Measurements from ENCODE around the gene CASP9. TPM values are rescaled to one million over a fixed set of nuclear protein-coding genes. Genes with fewer than 3 reads are reported as not detected.
"Not testable (repeated sequence)": the region's sequence is repeated elsewhere in the genome, so short reads cannot be mapped to it uniquely, and the experiment has no call there.

CASP9 gene
- total RNA-seq, 1 donor from 2014 or later = 15.7 TPM

GRCh38 chr1:15460708-15461095 lies 63.3 kb downstream of the CASP9 start:
- H3K9me3 Mint-ChIP-seq = no peaks in the 10 kb centered on the region
- H3K27ac Mint-ChIP-seq = no peak overlapping the region
- H3K36me3 Mint-ChIP-seq (ENCODE audit: low read depth) = no peaks in the 10 kb centered on the region
- no peaks in the 10 kb centered on the region for H3K4me1 Mint-ChIP-seq
- no peak for TF ChIP-seq CTCF (IDR thresholded peaks at IDR 0.05)
- intact Hi-C loops (cut with micrococcal nuclease) = no loop called here
- ChIA-PET POLR2A (no interaction called here), CTCF (no interaction called here)
- no peak overlapping the region for H3K4me3 Mint-ChIP-seq
- H3K27me3 Mint-ChIP-seq = peaks cover 11% of the 10 kb centered on the region
- ATAC-seq (ENCODE audit: low read depth) = no peak
- no peak for DNase-seq

- CTCF ChIA-PET = no interaction called here
- POLR2A ChIA-PET = no interaction called here
Observed at GRCh38 chr1:15459771-15460707, 64.0 kb downstream of the CASP9 start.

GRCh38 chr1:15458388-15458787 lies 65.6 kb downstream of the CASP9 start:
- H3K36me3 Mint-ChIP-seq (ENCODE audit: low read depth); H3K4me1 Mint-ChIP-seq; H3K4me3 Mint-ChIP-seq; intact Hi-C loops (cut with micrococcal nuclease); ATAC-seq (ENCODE audit: low read depth); H3K27ac Mint-ChIP-seq; POLR2A ChIA-PET; H3K9me3 Mint-ChIP-seq; DNase-seq; CTCF ChIA-PET: not testable (repeated sequence)
- H3K27me3 Mint-ChIP-seq = peaks cover 10% of the 10 kb centered on the region

More at GRCh38 chr1:15459771-15460707, 64.0 kb downstream of the CASP9 start:
- intact Hi-C loops (cut with micrococcal nuclease) = no loop called here
- H3K4me1 Mint-ChIP-seq = no peaks in the 10 kb centered on the region
- no peak for TF ChIP-seq CTCF (IDR thresholded peaks at IDR 0.05)
- no peak overlapping the region for H3K4me3 Mint-ChIP-seq
- no peak for ATAC-seq (ENCODE audit: low read depth)
- peaks cover 13% of the 10 kb centered on the region for H3K27me3 Mint-ChIP-seq
- DNase-seq = no peak
- H3K9me3 Mint-ChIP-seq = no peaks in the 10 kb centered on the region
- no peak overlapping the region for H3K27ac Mint-ChIP-seq
- no peaks in the 10 kb centered on the region for H3K36me3 Mint-ChIP-seq (ENCODE audit: low read depth)

- CTCF ChIA-PET = no interaction called here
- POLR2A ChIA-PET = no interaction called here
- Mint-ChIP-seq H3K9me3 (no peaks in the 10 kb centered on the region), H3K4me1 (no peaks in the 10 kb centered on the region), H3K27ac (no peak overlapping the region), H3K27me3 (peaks cover 10% of the 10 kb centered on the region), H3K36me3 (ENCODE audit: low read depth) (no peaks in the 10 kb centered on the region), H3K4me3 (no peak overlapping the region)
- no peak for ATAC-seq (ENCODE audit: low read depth)
- no peak for DNase-seq
- no peak for TF ChIP-seq CTCF (IDR thresholded peaks at IDR 0.05)
- intact Hi-C loops (cut with micrococcal nuclease) = no loop called here
Observed at GRCh38 chr1:15457585-15457984, 66.4 kb downstream of the CASP9 start.

GRCh38 chr1:15456313-15456954 lies 67.6 kb downstream of the CASP9 start, which contains the start of gene CELA2A:
TSS of gene CELA2A (plus strand) at chr1:15456732. CDS start at chr1:15456754, 22 bp downstream.
- intact Hi-C loops (cut with micrococcal nuclease) = no loop called here
- peaks cover 10% of the 10 kb centered on the region for H3K27me3 Mint-ChIP-seq
- POLR2A ChIA-PET = no interaction called here

More at GRCh38 chr1:15456313-15456954, 67.6 kb downstream of the CASP9 start, which contains the start of gene CELA2A:
- H3K27ac Mint-ChIP-seq = no peak within 1 kb of the TSS
- no peaks in the 10 kb centered on the region for H3K4me1 Mint-ChIP-seq
- no peak for ATAC-seq (ENCODE audit: low read depth)
- no peak within 1 kb of the TSS for H3K4me3 Mint-ChIP-seq
- no peak for TF ChIP-seq CTCF (IDR thresholded peaks at IDR 0.05)
- no peaks in the 10 kb centered on the region for H3K36me3 Mint-ChIP-seq (ENCODE audit: low read depth)
- no peaks in the 10 kb centered on the region for H3K9me3 Mint-ChIP-seq
- no peak for DNase-seq
- CTCF ChIA-PET = no interaction called here

Measured in activated B cell treated with CpG ODN at 0.5 μM for 24 hours (primary cell).